ENCODE measurements around the gene CACNA2D3.

- TF ChIP-seq EZH2 (IDR thresholded peaks at IDR 0.05) (no peak), POLR2AphosphoS5 (IDR thresholded peaks at IDR 0.05; ENCODE audit: borderline replicate concordance, low read depth, low read length) (no peak), FOXP2 (optimal IDR thresholded peaks at IDR 0.05; ENCODE audit: control extremely low read depth, extremely low read length, insufficient read depth) (no peak)
Measured at GRCh38 chr3:54357301-54357700, 234.9 kb downstream of the CACNA2D3 start.
